ENCODE results near the gene MTURN. TPM values are rescaled to one million over a fixed set of nuclear protein-coding genes. Genes with fewer than 3 reads are reported as not detected.

MTURN gene
- total RNA-seq, 4 donors from 2014 or later, result 36.9 to 59.7 (median 45.6) TPM

DNA sequence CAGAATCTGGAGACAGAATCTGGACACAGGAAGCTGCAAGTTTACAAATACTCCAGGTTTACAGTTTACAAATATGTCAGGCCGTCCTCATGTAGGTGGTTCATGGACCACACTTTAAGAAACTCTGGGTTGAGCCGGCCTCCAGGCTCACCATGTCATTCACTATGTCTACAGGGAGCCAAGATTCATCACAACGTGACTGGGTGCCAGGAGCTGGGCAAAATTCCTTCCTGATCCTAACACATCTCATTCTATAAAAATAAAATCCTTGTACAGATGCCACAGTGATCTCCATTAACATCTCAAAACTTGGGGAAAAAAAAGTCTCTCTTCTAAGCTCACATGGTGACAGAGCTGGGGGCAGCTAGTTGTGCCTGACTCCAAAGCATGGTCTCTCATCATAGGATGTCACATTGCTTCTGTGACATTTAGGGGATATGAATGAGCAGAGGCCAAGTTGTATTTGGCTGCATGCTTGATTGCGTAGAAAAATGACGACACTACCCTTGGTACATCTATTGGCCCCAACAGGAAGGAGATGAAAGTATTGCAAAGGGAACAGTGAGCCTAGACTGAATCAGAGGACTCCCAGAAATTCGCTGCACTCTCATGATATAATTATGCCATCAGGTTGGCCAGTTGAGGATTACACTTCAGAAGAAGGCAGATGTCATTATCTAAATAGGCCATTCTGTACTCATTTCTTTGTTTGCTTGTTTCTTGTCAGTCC lies 35.9 kb downstream of the MTURN start:
- TF ChIP-seq, protein P1, sequence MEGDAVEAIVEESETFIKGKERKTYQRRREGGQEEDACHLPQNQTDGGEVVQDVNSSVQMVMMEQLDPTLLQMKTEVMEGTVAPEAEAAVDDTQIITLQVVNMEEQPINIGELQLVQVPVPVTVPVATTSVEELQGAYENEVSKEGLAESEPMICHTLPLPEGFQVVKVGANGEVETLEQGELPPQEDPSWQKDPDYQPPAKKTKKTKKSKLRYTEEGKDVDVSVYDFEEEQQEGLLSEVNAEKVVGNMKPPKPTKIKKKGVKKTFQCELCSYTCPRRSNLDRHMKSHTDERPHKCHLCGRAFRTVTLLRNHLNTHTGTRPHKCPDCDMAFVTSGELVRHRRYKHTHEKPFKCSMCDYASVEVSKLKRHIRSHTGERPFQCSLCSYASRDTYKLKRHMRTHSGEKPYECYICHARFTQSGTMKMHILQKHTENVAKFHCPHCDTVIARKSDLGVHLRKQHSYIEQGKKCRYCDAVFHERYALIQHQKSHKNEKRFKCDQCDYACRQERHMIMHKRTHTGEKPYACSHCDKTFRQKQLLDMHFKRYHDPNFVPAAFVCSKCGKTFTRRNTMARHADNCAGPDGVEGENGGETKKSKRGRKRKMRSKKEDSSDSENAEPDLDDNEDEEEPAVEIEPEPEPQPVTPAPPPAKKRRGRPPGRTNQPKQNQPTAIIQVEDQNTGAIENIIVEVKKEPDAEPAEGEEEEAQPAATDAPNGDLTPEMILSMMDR (IDR thresholded peaks at IDR 0.05), result no peak
- no peak for TF ChIP-seq POLR2A (IDR thresholded peaks at IDR 0.05)
- intact Hi-C loops (cut with DNase I; ENCODE audit: low total_unique reads), result no loop called here
- WGBS, 2 donors, result 71 to 74% methylated on average over 6 of the region's 6 CpGs

DNA sequence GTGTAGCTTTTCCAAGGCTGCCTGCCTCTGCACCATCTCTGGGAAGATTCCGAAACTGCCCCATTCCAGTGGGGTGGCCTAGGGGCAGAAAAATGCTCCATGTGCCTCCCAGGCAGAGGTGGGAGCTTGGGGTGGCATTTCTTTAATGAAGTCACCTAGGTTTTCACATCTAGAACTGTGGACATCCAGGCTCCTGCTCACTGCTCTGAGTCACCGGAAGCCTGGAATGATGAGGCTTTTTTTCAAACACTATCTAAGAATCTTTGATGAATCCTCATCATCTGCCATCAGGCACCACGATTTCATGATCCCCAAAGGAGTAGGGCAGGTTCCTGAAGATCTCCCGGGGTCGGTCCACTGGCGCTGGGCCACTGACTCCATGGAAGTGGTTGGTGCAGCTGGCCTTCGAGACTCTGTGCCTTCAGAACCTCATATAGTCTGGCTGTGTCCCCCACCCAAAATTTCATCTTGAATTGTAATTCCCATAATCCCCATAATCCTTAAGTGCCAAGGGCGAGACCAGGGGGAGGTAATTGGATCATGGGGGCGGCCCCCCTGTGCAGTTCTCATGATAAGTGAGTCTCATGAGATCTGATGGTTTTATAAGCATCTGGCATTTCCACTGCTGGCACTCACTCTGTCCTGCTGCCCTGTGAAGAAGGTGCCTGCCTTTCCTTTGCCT lies 37.1 kb downstream of the MTURN start:
- no peak for DNase-seq (ENCODE audit: low spot score in 2 of 2)
- 64 to 69% methylated on average over 9 of the region's 9 CpGs for WGBS, 2 donors
- no peak overlapping the region for H3K4me3 ChIP-seq (ENCODE audit: low read depth, poor library complexity, severe bottlenecking)
- TF ChIP-seq POLR2A (IDR thresholded peaks at IDR 0.05), result no peak
- intact Hi-C loops (cut with DNase I; ENCODE audit: low total_unique reads), result no loop called here

More for the DNA sequence above, 35.9 kb downstream of the MTURN start:
- no peak for DNase-seq (ENCODE audit: low spot score in 2 of 2)
- no peak overlapping the region for H3K4me3 ChIP-seq (ENCODE audit: low read depth, poor library complexity, severe bottlenecking)

DNA sequence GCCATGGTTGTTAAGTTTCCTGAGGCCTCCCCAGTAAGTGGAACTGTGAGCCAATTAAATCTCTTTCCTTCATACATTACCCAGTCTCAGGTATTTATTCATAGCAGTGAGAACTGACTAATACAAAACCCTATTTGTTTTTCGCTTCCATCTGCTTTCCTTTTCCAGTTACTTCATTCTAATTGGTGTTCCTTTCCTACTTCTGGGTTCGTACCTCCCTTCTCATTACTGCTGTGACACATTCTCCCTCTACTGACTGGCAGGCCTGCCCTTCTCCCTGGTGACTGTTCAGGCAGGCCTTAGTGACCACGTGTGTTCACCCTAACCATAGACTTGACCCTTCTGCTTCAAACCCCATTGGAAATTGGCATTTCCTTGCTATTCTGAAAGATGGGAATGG lies 37.7 kb downstream of the MTURN start:
- H3K4me3 ChIP-seq (ENCODE audit: low read depth, poor library complexity, severe bottlenecking), result no peak overlapping the region
- no peak for DNase-seq (ENCODE audit: low spot score in 2 of 2)
- TF ChIP-seq, protein P1 (IDR thresholded peaks at IDR 0.05), result no peak
- intact Hi-C loops (cut with DNase I; ENCODE audit: low total_unique reads), result no loop called here
- WGBS, 2 donors, result 31 to 38% methylated on average over 3 of the region's 3 CpGs

DNA sequence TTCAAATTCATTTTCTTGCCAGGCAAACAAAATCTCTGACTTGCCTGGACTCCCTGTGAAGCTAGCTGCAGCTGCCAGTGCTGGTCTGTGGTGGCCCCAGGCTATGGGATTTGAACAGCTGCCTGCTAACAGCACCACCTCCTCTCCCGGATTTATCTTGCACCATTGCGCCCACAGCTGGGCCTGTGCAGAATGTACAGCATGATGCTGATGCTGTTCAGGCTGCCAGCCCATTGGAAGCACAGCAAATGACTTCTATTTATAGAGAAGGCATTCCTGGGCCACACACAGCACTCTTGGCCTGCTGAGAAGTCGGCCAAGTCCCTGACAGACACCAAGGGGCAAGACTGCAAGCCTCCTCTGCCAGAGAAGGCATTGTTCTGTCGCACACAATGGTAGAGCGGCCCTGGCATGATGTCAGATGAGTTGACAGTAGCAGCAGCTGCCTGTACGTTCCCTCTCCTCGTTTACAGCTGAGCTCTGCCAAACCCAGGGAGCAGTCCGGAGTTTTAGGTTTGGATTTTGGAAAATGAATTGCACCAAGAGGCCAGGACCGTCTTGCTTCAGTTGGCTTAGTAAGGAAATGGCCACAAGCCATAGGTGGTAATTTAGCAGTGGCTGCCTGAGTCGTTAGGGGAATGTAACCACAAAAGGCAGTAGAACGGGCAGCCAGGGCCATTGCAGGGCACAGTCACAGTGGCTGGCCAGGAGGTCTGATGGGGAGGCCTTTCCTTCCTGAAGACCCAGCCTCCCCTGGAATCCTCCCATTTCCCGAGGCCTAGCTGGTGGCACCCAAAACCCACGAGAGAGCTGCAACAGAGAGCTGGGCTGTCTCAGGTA lies 38.5 kb downstream of the MTURN start:
- DNase-seq (ENCODE audit: low spot score in 2 of 2), result peak; percentile 84 to 93
- no peak overlapping the region for H3K4me3 ChIP-seq (ENCODE audit: low read depth, poor library complexity, severe bottlenecking)
- no peak for TF ChIP-seq POLR2A (IDR thresholded peaks at IDR 0.05)
- TF ChIP-seq, protein P1 (IDR thresholded peaks at IDR 0.05), result no peak
- intact Hi-C loops (cut with DNase I; ENCODE audit: low total_unique reads), result no loop called here
- WGBS, 2 donors, result 22 to 32% methylated on average over 13 of the region's 13 CpGs

DNA sequence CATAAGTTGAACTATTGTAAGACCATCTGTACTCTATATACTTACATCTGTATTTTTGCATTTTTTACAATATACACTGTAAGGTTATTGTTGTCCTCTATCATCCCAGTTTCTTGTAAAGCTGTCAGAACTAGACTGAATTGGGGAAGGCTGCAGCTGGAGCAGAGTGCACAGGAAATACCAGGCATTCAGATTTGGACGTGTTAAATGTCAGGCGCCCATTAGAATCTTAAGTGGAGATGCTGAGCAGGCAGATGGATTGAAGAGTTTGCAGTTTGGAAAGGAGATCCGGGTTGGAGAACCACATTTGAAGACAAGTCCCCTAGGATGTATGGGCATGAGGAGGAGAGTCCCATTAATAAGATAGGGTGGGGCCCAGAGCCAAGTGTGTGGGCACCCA lies 40.4 kb downstream of the MTURN start:
- intact Hi-C loops (cut with DNase I; ENCODE audit: low total_unique reads), result no loop called here
- TF ChIP-seq POLR2A (IDR thresholded peaks at IDR 0.05), result no peak
- TF ChIP-seq, protein P1 (IDR thresholded peaks at IDR 0.05), result no peak
- DNase-seq (ENCODE audit: low spot score in 2 of 2), result no peak
- H3K4me3 ChIP-seq (ENCODE audit: low read depth, poor library complexity, severe bottlenecking), result no peak overlapping the region
- 52 to 64% methylated on average over 3 of the region's 3 CpGs for WGBS, 2 donors

DNA sequence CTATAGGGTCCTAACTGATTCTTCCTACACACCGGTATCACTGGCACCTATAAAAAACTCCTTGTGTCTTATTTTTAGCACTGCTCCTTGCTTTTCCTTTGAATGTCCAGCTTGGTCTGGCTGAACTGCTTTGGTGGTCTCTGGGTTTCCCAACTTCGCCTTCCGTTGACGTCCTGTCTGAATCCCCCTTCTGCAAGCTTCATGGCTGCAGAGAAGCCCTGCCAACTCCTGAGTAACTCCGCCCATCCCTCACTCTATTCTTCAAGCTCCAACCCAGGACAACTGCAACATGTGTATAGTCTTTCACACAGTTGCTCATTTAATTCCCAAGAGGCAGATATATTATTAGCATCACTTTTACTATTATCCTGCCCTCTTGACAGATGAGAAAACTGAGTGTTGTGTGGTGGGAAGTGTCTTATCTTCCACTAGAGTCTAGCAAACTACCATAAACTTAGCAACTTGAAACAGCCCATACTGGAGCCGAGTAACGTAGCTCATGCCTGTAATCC lies 40.9 kb downstream of the MTURN start:
- intact Hi-C loops (cut with DNase I; ENCODE audit: low total_unique reads), result no loop called here
- DNase-seq (ENCODE audit: low spot score in 2 of 2), result no peak
- H3K4me3 ChIP-seq (ENCODE audit: low read depth, poor library complexity, severe bottlenecking), result no peak overlapping the region
- TF ChIP-seq POLR2A (IDR thresholded peaks at IDR 0.05), result no peak
- TF ChIP-seq, protein P1 (IDR thresholded peaks at IDR 0.05), result no peak
- WGBS, 2 donors, result 87 to 88% methylated on average over 7 of the region's 7 CpGs
